ENCODE data around the gene HID1. TPM values are rescaled to one million over a fixed set of nuclear protein-coding genes. Genes with fewer than 3 reads are reported as not detected.
A peak's percentile ranks its signal among the peaks of the same experiment; 100 is the strongest.

The HID1 gene
- total and polyA plus RNA-seq, 2 experiments from 2014 or later, result 8.7 to 10.9 TPM

DNA sequence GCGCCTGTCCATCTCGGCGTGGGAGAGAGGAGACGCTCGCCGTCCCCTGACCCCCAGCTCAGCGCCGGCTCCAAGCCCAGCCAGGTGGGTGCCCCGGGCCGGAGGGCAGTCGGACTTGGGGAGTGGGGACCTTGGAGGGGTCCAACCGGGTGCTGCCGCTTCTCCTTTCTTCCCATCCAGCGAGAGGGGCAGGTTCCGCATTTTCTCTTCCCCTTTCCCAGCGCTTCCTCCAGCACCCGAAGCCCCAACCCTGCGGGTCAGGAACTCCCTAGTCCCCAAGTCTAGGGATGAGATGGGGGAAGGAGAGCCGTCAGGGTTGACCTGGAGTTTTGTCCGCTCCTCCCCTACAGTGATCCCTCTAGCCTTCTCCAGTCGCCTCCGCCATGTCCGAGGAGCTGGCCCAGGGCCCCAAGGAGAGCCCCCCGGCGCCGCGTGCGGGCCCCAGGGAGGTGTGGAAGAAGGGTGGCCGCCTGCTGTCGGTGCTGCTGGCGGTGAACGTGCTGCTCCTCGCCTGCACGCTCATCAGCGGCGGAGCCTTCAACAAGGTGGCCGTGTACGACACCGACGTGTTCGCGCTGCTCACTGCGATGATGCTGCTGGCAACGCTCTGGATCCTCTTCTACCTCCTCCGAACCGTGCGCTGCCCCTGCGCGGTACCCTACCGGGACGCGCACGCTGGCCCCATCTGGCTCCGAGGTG lies 48.2 kb downstream of the HID1 start, which contains the start of gene OTOP2:
OTOP2 (plus strand) TSS at position 24 of the 699 bp plus-strand sequence; CDS start at position 384, 360 bp downstream.
- H3K27ac ChIP-seq (ENCODE audit: low read depth), result no peak within 1 kb of the TSS
- peak within 1 kb of the TSS; percentile 70 for H3K4me3 Mint-ChIP-seq
- H3F3A ChIP-seq (replicated peaks; ENCODE audit: low read depth), result no peaks in the 10 kb centered on the region
- H3K4me2 ChIP-seq, result peak within 1 kb of the TSS; percentile 93
- H3K36me3 ChIP-seq (ENCODE audit: insufficient read depth), result no peaks in the 10 kb centered on the region
- DNase-seq (ENCODE audit: low spot score) (peak; percentile 61), ATAC-seq (peak; percentile 13)
- H3K9me2 ChIP-seq (ENCODE audit: insufficient read depth), result no peaks in the 10 kb centered on the region
- H3K79me2 ChIP-seq (replicated peaks; ENCODE audit: insufficient read depth), result no peaks in the 10 kb centered on the region
- H3K27me3 Mint-ChIP-seq (ENCODE audit: insufficient read depth, low read depth, poor library complexity), result peaks cover 69% of the 10 kb centered on the region
- H3K4me3 ChIP-seq, result peak within 1 kb of the TSS; percentile 61
- peaks cover 78% of the 10 kb centered on the region for H3K27me3 ChIP-seq (ENCODE audit: insufficient read depth)
- H4K20me1 ChIP-seq (replicated peaks; ENCODE audit: insufficient read depth), result no peaks in the 10 kb centered on the region
- H3K27ac Mint-ChIP-seq, result no peak within 1 kb of the TSS
- H3K36me3 Mint-ChIP-seq (ENCODE audit: low read depth), result no peaks in the 10 kb centered on the region
- H3K4me1 Mint-ChIP-seq, result peaks cover 7% of the 10 kb centered on the region
- TF ChIP-seq EZH2 (IDR thresholded peaks at IDR 0.05; ENCODE audit: low read depth, unreplicated experiment) (peak; percentile 93), NANOG (IDR thresholded peaks at IDR 0.05; ENCODE audit: borderline replicate concordance) (no peak), CREB1 (CRISPR knock-in tag; IDR thresholded peaks at IDR 0.05; ENCODE audit: low read depth) (no peak), ZNF331 (CRISPR knock-in tag; IDR thresholded peaks at IDR 0.05; ENCODE audit: low read depth) (no peak)
- TF ChIP-seq, protein P1, sequence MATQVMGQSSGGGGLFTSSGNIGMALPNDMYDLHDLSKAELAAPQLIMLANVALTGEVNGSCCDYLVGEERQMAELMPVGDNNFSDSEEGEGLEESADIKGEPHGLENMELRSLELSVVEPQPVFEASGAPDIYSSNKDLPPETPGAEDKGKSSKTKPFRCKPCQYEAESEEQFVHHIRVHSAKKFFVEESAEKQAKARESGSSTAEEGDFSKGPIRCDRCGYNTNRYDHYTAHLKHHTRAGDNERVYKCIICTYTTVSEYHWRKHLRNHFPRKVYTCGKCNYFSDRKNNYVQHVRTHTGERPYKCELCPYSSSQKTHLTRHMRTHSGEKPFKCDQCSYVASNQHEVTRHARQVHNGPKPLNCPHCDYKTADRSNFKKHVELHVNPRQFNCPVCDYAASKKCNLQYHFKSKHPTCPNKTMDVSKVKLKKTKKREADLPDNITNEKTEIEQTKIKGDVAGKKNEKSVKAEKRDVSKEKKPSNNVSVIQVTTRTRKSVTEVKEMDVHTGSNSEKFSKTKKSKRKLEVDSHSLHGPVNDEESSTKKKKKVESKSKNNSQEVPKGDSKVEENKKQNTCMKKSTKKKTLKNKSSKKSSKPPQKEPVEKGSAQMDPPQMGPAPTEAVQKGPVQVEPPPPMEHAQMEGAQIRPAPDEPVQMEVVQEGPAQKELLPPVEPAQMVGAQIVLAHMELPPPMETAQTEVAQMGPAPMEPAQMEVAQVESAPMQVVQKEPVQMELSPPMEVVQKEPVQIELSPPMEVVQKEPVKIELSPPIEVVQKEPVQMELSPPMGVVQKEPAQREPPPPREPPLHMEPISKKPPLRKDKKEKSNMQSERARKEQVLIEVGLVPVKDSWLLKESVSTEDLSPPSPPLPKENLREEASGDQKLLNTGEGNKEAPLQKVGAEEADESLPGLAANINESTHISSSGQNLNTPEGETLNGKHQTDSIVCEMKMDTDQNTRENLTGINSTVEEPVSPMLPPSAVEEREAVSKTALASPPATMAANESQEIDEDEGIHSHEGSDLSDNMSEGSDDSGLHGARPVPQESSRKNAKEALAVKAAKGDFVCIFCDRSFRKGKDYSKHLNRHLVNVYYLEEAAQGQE (IDR thresholded peaks at IDR 0.05; ENCODE audit: unreplicated experiment), result no peak
- TF ChIP-seq, protein P2, sequence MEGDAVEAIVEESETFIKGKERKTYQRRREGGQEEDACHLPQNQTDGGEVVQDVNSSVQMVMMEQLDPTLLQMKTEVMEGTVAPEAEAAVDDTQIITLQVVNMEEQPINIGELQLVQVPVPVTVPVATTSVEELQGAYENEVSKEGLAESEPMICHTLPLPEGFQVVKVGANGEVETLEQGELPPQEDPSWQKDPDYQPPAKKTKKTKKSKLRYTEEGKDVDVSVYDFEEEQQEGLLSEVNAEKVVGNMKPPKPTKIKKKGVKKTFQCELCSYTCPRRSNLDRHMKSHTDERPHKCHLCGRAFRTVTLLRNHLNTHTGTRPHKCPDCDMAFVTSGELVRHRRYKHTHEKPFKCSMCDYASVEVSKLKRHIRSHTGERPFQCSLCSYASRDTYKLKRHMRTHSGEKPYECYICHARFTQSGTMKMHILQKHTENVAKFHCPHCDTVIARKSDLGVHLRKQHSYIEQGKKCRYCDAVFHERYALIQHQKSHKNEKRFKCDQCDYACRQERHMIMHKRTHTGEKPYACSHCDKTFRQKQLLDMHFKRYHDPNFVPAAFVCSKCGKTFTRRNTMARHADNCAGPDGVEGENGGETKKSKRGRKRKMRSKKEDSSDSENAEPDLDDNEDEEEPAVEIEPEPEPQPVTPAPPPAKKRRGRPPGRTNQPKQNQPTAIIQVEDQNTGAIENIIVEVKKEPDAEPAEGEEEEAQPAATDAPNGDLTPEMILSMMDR (conservative IDR thresholded peaks at IDR 0.05; ENCODE audit: low read depth in 2 of 2), result no peak
- H2AFZ ChIP-seq, result peak within 1 kb of the TSS; percentile 86
- peaks cover 16% of the 10 kb centered on the region for H3K4me1 ChIP-seq (ENCODE audit: insufficient read depth)
- no peaks in the 10 kb centered on the region for H3K9me3 Mint-ChIP-seq

DNA sequence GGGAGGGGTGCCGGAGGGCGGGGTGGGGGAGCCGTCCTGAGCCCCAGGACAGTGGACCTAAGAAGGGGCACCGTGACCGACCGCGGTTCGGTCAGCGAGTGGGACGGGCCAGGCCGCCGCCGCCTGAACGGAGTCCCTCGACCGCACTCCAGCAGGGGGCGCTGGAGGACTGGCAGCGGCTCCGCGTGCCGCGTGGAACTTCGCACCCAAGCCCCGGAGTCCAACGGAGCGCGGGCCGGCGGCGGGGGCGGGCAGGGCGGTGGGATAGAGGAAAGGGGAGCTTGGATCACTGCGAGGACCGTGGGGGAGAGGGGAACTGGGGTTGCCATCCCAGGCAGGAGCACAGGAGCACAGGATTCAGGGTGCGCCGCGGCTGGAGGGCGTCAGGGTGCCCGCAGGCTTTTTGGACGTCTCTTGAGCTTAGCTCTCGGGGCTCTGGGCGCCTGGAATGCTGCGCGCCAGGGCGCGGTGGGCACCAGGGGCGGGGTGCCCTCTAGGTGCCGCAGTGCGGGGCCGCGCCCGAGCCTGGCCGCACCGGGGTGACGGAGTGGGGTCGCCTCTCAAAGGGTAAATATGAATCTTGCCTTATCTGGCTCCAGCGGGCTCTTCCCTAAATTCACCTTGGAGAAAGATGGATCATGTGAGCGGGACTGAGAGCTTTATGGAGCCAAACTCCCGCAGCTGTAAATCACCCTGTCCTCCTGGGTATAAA lies 48.9 kb downstream of the HID1 start:
- Mint-ChIP-seq H3K4me1 (peaks cover 7% of the 10 kb centered on the region), H3K9me3 (no peaks in the 10 kb centered on the region), H3K27me3 (ENCODE audit: insufficient read depth, low read depth, poor library complexity) (peaks cover 64% of the 10 kb centered on the region), H3K36me3 (ENCODE audit: low read depth) (no peaks in the 10 kb centered on the region), H3K4me3 (peak overlapping the region; percentile 70), H3K27ac (no peak overlapping the region)
- H3K36me3 ChIP-seq (ENCODE audit: insufficient read depth), result no peaks in the 10 kb centered on the region
- DNase-seq (ENCODE audit: low spot score) (peak; percentile 66), ATAC-seq (peak; percentile 43)
- peaks cover 80% of the 10 kb centered on the region for H3K27me3 ChIP-seq (ENCODE audit: insufficient read depth)
- peak overlapping the region; percentile 61 for H3K4me3 ChIP-seq
- no peaks in the 10 kb centered on the region for H3K79me2 ChIP-seq (replicated peaks; ENCODE audit: insufficient read depth)
- H3K4me2 ChIP-seq, result peak overlapping the region; percentile 93
- peaks cover 16% of the 10 kb centered on the region for H3K4me1 ChIP-seq (ENCODE audit: insufficient read depth)
- H4K20me1 ChIP-seq (replicated peaks; ENCODE audit: insufficient read depth), result no peaks in the 10 kb centered on the region
- H3F3A ChIP-seq (replicated peaks; ENCODE audit: low read depth), result no peaks in the 10 kb centered on the region
- H2AFZ ChIP-seq, result peak overlapping the region; percentile 86
- TF ChIP-seq, protein P3, sequence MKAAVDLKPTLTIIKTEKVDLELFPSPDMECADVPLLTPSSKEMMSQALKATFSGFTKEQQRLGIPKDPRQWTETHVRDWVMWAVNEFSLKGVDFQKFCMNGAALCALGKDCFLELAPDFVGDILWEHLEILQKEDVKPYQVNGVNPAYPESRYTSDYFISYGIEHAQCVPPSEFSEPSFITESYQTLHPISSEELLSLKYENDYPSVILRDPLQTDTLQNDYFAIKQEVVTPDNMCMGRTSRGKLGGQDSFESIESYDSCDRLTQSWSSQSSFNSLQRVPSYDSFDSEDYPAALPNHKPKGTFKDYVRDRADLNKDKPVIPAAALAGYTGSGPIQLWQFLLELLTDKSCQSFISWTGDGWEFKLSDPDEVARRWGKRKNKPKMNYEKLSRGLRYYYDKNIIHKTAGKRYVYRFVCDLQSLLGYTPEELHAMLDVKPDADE (IDR thresholded peaks at IDR 0.05), result no peak
- TF ChIP-seq ZNF114 (CRISPR knock-in tag; IDR thresholded peaks at IDR 0.05) (no peak), NANOG (IDR thresholded peaks at IDR 0.05; ENCODE audit: borderline replicate concordance) (no peak)
- TF ChIP-seq, protein P2 (conservative IDR thresholded peaks at IDR 0.05; ENCODE audit: low read depth in 2 of 2), result peak; percentile 69 to 84
- no peaks in the 10 kb centered on the region for H3K9me2 ChIP-seq (ENCODE audit: insufficient read depth)
- no peak overlapping the region for H3K27ac ChIP-seq (ENCODE audit: low read depth)

Measured in GM23338 (cell line).